ENCODE measurements around the gene PARP14. TPM values are rescaled to one million over a fixed set of nuclear protein-coding genes. Genes with fewer than 3 reads are reported as not detected.
A peak's percentile ranks its signal among the peaks of the same experiment; 100 is the strongest.
"Not testable (repeated sequence)": the region's sequence is repeated elsewhere in the genome, so short reads cannot be mapped to it uniquely, and the experiment has no call there.

The PARP14 gene
- 10 to 100 TPM; 13.8 to 21.8 (median 16.6) TPM for total RNA-seq
- polyA plus RNA-seq: 6.9 TPM
- long read RNA-seq, donor 1, full-length matches to known transcripts: 3 of 9 reads
- long read RNA-seq, donor 1, partial matches to known transcripts: 5 of 9 reads
- long read RNA-seq, donor 1, other reads (novel, unspliced or antisense): 1 of 9 reads
- long read RNA-seq, donor 2, full-length matches to known transcripts: 2 of 3 reads
- long read RNA-seq, donor 2, partial matches to known transcripts: 0 of 3 reads
- long read RNA-seq, donor 2, other reads (novel, unspliced or antisense): 1 of 3 reads
- long read RNA-seq, donor 3, partial matches to known transcripts: 15 of 19 reads
- long read RNA-seq, donor 3, other reads (novel, unspliced or antisense): 4 of 19 reads
- long read RNA-seq, donor 4, partial matches to known transcripts: 0 of 1 reads
- long read RNA-seq, donor 4, other reads (novel, unspliced or antisense): 1 of 1 reads

GRCh38 chr3:122680475-122681283 lies at the start of gene PARP14:
TSS of gene PARP14 (plus strand) at chr3:122680839. CDS start at chr3:122680884, 45 bp downstream.
- no peaks in the 10 kb centered on the region for H3K27me3 ChIP-seq (ENCODE audit: control insufficient read depth, insufficient read depth)
- under 1% methylated on average over 63 of the region's 63 CpGs for WGBS
- DNase-seq (peak; percentile 73 to 88 (median 87)), ATAC-seq (peak; percentile 85 to 90)
- H3K4me1 ChIP-seq (ENCODE audit: control insufficient read depth, insufficient read depth, low read length): no peaks in the 10 kb centered on the region
- intact Hi-C loops (cut with DNase I): loop anchor here in 2 of 4 donors (5.0 kb wide), 2 partner anchors 113 to 288 kb away; no protein-coding TSS in a partner anchor
- H3K27ac ChIP-seq (ENCODE audit: low read length): peak within 1 kb of the TSS; percentile 68
- H3K4me3 ChIP-seq (ENCODE audit: low read length): peak within 1 kb of the TSS; percentile 92
- H3K9me3 ChIP-seq (ENCODE audit: control insufficient read depth, low read length): no peaks in the 10 kb centered on the region

- Histone ChIP-seq H3K27me3 (ENCODE audit: control insufficient read depth, insufficient read depth) (no peaks in the 10 kb centered on the region), H3K4me1 (ENCODE audit: control insufficient read depth, insufficient read depth, low read length) (no peaks in the 10 kb centered on the region), H3K4me3 (ENCODE audit: low read length) (no peak overlapping the region), H3K27ac (ENCODE audit: low read length) (no peak overlapping the region), H3K9me3 (ENCODE audit: control insufficient read depth, low read length) (no peaks in the 10 kb centered on the region)
- DNase-seq (no peak), ATAC-seq (no peak)
- intact Hi-C loops (cut with DNase I): no loop called here
- 53% methylated on average over 5 of the region's 5 CpGs for WGBS
Measured at GRCh38 chr3:122635789-122636188, 44.9 kb upstream of the PARP14 start.

- H3K4me1 ChIP-seq (ENCODE audit: control insufficient read depth, insufficient read depth, low read length): no peaks in the 10 kb centered on the region
- no peak for ATAC-seq
Measured at GRCh38 chr3:122636697-122637096, 43.9 kb upstream of the PARP14 start.

GRCh38 chr3:122640437-122640999 lies 40.1 kb upstream of the PARP14 start:
- H3K4me3 ChIP-seq (ENCODE audit: low read length): no peak overlapping the region
- intact Hi-C loops (cut with DNase I): no loop called here
- no peak for DNase-seq
- no peaks in the 10 kb centered on the region for H3K27me3 ChIP-seq (ENCODE audit: control insufficient read depth, insufficient read depth)
- H3K9me3 ChIP-seq (ENCODE audit: control insufficient read depth, low read length): no peaks in the 10 kb centered on the region
- H3K4me1 ChIP-seq (ENCODE audit: control insufficient read depth, insufficient read depth, low read length): no peaks in the 10 kb centered on the region
- H3K27ac ChIP-seq (ENCODE audit: low read length): no peak overlapping the region
- ATAC-seq: no peak

More at GRCh38 chr3:122636697-122637096, 43.9 kb upstream of the PARP14 start:
- intact Hi-C loops (cut with DNase I): no loop called here
- H3K4me3 ChIP-seq (ENCODE audit: low read length): no peak overlapping the region
- H3K9me3 ChIP-seq (ENCODE audit: control insufficient read depth, low read length): no peaks in the 10 kb centered on the region
- 52% methylated on average over 3 of the region's 3 CpGs for WGBS
- H3K27ac ChIP-seq (ENCODE audit: low read length): no peak overlapping the region
- DNase-seq: no peak
- H3K27me3 ChIP-seq (ENCODE audit: control insufficient read depth, insufficient read depth): no peaks in the 10 kb centered on the region

GRCh38 chr3:122642935-122643334 lies 37.7 kb upstream of the PARP14 start:
- H3K27ac ChIP-seq (ENCODE audit: low read length): no peak overlapping the region
- 85% methylated on average over 2 of the region's 2 CpGs for WGBS
- no peaks in the 10 kb centered on the region for H3K27me3 ChIP-seq (ENCODE audit: control insufficient read depth, insufficient read depth)
- no peaks in the 10 kb centered on the region for H3K9me3 ChIP-seq (ENCODE audit: control insufficient read depth, low read length)
- intact Hi-C loops (cut with DNase I): no loop called here
- DNase-seq (no peak), ATAC-seq (no peak)
- no peaks in the 10 kb centered on the region for H3K4me1 ChIP-seq (ENCODE audit: control insufficient read depth, insufficient read depth, low read length)
- H3K4me3 ChIP-seq (ENCODE audit: low read length): no peak overlapping the region

GRCh38 chr3:122646146-122646988 lies 34.3 kb upstream of the PARP14 start:
- Histone ChIP-seq H3K4me3 (ENCODE audit: low read length) (no peak overlapping the region), H3K27ac (ENCODE audit: low read length) (no peak overlapping the region), H3K4me1 (ENCODE audit: control insufficient read depth, insufficient read depth, low read length) (no peaks in the 10 kb centered on the region), H3K9me3 (ENCODE audit: control insufficient read depth, low read length) (no peaks in the 10 kb centered on the region), H3K27me3 (ENCODE audit: control insufficient read depth, insufficient read depth) (no peaks in the 10 kb centered on the region)
- intact Hi-C loops (cut with DNase I): no loop called here
- ATAC-seq (no peak), DNase-seq (no peak)
- WGBS: 63% methylated on average over 5 of the region's 5 CpGs

GRCh38 chr3:122651233-122651907 lies 29.3 kb upstream of the PARP14 start:
- H3K4me1 ChIP-seq (ENCODE audit: control insufficient read depth, insufficient read depth, low read length); ATAC-seq; intact Hi-C loops (cut with DNase I); H3K27me3 ChIP-seq (ENCODE audit: control insufficient read depth, insufficient read depth); H3K27ac ChIP-seq (ENCODE audit: low read length); DNase-seq; H3K9me3 ChIP-seq (ENCODE audit: control insufficient read depth, low read length); H3K4me3 ChIP-seq (ENCODE audit: low read length): not testable (repeated sequence)
- WGBS: 69% methylated on average over 11 of the region's 11 CpGs

GRCh38 chr3:122651962-122652361 lies 28.7 kb upstream of the PARP14 start:
- H3K4me3 ChIP-seq (ENCODE audit: low read length); H3K9me3 ChIP-seq (ENCODE audit: control insufficient read depth, low read length); ATAC-seq; H3K27ac ChIP-seq (ENCODE audit: low read length); H3K27me3 ChIP-seq (ENCODE audit: control insufficient read depth, insufficient read depth); H3K4me1 ChIP-seq (ENCODE audit: control insufficient read depth, insufficient read depth, low read length); intact Hi-C loops (cut with DNase I); DNase-seq: not testable (repeated sequence)
- WGBS: 92% methylated on average over 6 of the region's 6 CpGs

- H3K27me3 ChIP-seq (ENCODE audit: control insufficient read depth, insufficient read depth); H3K9me3 ChIP-seq (ENCODE audit: control insufficient read depth, low read length); DNase-seq; H3K4me3 ChIP-seq (ENCODE audit: low read length); H3K4me1 ChIP-seq (ENCODE audit: control insufficient read depth, insufficient read depth, low read length); H3K27ac ChIP-seq (ENCODE audit: low read length); ATAC-seq; intact Hi-C loops (cut with DNase I): not testable (repeated sequence)
- WGBS: 93% methylated on average over 4 of the region's 4 CpGs
Measured at GRCh38 chr3:122658336-122658735, 22.3 kb upstream of the PARP14 start.
